GM19043 (cell line): ENCODE data around the gene CKB.

Experiments used
- ATAC-seq: cut with Tn5 transposase; IDR thresholded peaks from one replicate; pipeline ENCODE4 v1.9.1; 2021; ENCODE audit warnings: low read depth; ENCODE audit not compliant: unreplicated experiment

Gene CKB

GRCh38 chr14:103522649-103523574, at the start of gene CKB:
TSS of gene CKB (minus strand) at chr14:103522830. CDS start at chr14:103522493, 337 bp downstream.
- no peak for ATAC-seq

GRCh38 chr14:103569408-103569807, 46.8 kb upstream of the CKB start:
- ATAC-seq: no peak

GRCh38 chr14:103568952-103569351, 46.3 kb upstream of the CKB start:
- ATAC-seq: no peak

- ATAC-seq: no peak
Measured at GRCh38 chr14:103563844-103564505, 41.3 kb upstream of the CKB start.

GRCh38 chr14:103563226-103563620, 40.6 kb upstream of the CKB start:
- ATAC-seq: no peak

- ATAC-seq: peak; percentile 62
Measured at GRCh38 chr14:103562429-103563225, 40.0 kb upstream of the CKB start, which contains the start of the genes BAG5 and COA8. TSS of gene BAG5 (minus strand) at chr14:103562657. CDS start at chr14:103561164, 1,493 bp downstream. TSS of gene COA8 (plus strand) at chr14:103562960. CDS start at chr14:103563002, 42 bp downstream.

- ATAC-seq: peak; percentile 32
Measured at GRCh38 chr14:103562179-103562428, 39.5 kb upstream of the CKB start.

GRCh38 chr14:103561381-103562178, 39.0 kb upstream of the CKB start:
- peak; percentile 10 for ATAC-seq

- no peak for ATAC-seq
Measured at GRCh38 chr14:103560691-103561090, 38.1 kb upstream of the CKB start.

GRCh38 chr14:103559766-103560165, 37.1 kb upstream of the CKB start:
- no peak for ATAC-seq

- ATAC-seq: no peak
Measured at GRCh38 chr14:103558071-103558882, 35.6 kb upstream of the CKB start.

- ATAC-seq: no peak
Measured at GRCh38 chr14:103556946-103557758, 34.5 kb upstream of the CKB start.

GRCh38 chr14:103555559-103556337, 33.1 kb upstream of the CKB start:
- ATAC-seq: no peak

- no peak for ATAC-seq
Measured at GRCh38 chr14:103552846-103553210, 30.2 kb upstream of the CKB start.

GRCh38 chr14:103552011-103552845, 29.6 kb upstream of the CKB start:
- no peak for ATAC-seq

- ATAC-seq: no peak
Measured at GRCh38 chr14:103551338-103551762, 28.7 kb upstream of the CKB start.
